NOMO-1 treated with dmso at 0.1 percent for 144 hours (cell line): ENCODE results near the gene TLR7.

Experiments
- DNase-seq: peaks from one replicate; lab custom pipeline; 2025; ENCODE audit not compliant: unreplicated experiment; lab: John Stamatoyannopoulos, UW

The TLR7 gene

DNA sequence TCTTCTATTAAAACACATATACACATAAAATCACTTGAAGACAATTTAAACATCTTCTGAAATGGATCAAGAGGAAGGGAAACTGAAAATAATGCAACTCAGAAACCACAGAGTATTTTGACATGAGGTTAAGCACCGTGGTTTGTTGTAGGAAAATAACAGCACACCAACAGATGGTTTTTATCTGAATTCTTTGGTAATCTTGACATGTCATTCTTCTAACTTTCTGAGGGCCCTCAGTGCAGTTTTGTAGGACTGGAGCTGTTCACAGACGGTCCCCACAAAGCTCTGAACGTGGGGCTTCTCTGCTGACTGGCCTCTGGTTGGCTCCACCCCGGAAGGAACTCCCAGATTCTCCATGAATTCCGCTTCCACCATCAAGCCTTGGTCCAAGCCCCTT is 23.6 kb downstream of the TLR7 start:
- DNase-seq, result peak; percentile 84

DNA sequence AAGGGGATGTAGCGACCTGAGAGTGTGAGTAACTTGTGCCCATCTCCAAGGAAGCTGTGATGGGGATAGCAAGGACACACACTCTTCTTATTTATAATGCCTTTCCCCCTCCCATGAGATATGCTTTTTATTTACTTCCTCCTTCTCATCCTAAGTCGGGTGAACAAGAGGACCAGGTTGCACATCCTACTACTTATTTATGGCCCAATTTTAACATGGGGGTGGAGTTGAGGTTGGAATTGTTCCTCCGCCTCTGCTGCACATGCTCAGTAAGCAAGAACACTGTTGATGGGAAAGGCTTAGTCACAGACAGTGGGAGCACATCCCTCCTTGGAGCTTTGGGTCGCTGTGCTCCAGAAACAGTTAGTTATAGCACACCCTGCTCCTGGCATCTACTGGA is 24.3 kb downstream of the TLR7 start:
- DNase-seq, result peak; percentile 79

DNA sequence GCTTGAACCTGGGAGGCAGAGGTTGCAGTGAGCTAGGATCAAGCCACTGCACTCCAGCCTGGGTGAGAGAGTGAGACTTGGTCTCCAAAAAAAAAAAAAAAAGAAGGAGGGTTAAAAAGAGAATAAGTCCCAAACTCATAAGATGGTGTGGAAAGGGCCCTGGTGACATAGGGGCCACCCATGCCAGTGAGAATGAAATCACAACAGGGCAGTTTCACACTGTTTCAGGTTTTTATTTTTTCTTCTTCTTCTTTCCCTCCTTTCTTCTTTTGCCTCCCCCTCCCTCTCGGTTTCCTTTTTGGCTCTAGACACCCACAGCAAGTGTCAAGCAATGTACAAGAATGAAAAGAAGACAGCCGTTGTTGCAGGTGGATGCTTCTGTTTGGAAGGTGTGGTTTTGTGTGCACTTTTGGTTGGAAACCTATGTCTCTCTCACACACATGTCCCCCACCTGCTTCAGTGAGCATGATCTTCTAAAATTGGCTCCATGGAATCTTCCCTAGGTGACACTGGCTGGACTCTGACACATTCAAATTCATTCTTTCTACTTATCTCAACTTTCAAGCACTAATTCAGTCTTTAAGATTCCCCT is 25.1 kb downstream of the TLR7 start:
- no peak for DNase-seq

DNA sequence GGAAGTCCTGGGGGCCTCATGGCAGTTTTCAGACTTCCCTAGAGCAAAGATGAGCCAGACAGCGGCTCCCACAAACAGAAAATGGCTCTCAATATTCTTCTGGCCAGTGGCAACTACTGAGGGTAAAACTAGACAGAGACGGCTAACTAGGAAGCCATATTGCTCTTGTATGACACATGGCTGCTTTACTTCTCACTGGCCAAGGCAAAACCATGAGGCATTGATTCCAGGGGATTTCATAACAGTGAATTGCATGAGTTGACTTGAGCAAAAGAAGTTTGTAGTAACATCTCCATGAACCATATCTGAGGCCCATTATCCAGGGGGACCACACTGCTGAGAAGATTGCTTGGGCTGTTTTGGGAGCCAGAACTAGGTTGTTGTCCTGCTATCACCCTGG is 25.8 kb downstream of the TLR7 start:
- DNase-seq, result no peak

DNA sequence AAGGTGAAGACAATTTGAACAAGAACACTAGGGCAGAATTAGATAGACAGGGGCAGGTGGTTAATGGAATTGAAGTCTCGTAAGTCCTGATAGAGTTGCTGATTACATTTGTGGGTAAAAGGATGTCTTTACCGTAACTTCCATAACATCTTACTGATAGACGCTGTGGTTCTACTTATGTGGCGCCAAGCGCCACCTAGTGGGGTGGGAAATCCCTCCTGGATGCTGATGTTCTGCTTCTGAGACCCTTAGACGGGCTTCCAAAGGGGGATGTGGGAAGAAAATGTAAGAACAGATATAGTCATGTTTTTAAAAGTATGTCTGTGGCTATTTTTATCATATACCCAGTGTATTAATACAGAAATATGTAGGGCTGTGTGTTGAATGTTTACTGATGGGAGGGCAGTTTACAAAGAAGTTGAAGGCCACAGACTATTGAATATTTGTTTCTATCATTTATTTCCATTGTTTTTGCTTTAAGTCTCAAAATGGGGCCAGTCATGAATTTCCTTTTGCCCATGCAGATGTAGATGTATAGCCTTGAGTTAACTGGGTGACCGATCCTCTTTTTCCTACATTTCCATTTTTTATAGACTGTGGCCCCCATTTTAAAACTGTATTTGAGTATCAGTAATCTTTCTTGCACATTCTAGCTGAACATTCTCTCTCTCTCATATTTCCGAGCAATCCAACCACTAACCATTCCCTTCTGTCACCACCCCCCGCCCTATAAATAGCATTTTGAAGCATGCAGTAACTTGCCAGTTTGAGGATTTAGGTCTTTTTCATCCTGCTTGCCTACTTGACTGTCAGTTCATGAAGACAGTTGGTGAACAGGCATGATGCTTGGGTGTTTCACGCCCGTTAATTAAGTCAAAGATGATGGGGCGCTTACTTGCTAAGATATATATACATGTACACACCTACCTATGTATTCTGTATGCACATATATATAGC is 27.5 kb downstream of the TLR7 start:
- no peak for DNase-seq

DNA sequence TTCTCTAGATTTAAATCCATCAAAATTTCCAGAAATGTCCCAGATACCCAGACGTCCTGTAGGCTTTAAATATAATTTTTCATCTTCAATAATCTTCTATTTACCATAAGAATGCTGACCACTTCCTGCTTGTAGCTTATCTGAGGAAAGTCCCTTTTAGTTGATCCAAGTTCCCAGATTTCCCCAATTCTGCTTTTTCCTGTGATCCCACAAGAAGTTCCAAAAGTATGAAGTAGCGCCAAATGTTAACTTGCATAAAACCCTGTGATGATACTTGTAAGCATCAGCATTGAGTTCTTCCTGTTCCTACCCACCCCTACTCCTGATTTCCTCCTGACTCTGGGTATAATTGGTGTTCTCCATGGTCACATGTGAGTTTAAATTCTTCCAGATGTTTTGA is 29.0 kb downstream of the TLR7 start:
- no peak for DNase-seq

DNA sequence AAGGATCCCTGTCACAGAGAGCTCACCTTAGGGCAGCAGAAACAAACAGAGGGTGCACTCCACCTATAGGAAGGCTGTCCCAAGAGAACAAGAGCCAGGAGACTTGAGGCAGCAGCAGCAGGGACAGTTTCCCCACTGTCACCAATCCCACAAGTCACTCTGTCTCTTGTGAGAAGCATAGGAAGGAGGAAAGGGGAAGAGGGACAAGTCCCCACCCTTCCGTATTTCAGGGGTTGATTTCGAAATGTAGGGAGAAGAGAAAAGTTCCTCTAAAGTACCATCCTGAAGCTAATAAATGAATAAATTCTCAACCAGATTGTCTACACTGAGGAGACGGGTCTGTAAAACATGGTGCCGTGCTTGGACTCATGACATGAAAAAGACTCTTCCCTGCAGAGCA is 30.1 kb downstream of the TLR7 start:
- no peak for DNase-seq

DNA sequence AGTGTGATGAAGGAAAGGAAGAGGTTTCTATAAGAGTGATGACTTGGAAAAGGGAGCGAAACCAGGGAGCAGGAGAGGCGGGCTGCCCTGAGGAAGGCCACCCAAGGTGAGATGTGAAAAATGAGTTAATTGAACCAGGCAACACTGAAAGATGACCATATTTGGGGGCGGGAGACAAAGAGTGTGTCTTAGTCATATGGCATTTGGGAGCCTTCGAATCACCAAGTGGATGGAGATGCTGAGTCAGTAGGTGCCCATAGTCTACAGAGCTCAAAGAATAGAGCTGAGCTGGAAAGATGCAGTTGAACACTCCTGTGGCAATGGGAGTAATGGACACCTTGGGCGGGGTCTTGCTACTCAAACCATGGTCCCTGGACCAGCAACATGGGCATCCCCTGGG is 31.2 kb downstream of the TLR7 start:
- no peak for DNase-seq

DNA sequence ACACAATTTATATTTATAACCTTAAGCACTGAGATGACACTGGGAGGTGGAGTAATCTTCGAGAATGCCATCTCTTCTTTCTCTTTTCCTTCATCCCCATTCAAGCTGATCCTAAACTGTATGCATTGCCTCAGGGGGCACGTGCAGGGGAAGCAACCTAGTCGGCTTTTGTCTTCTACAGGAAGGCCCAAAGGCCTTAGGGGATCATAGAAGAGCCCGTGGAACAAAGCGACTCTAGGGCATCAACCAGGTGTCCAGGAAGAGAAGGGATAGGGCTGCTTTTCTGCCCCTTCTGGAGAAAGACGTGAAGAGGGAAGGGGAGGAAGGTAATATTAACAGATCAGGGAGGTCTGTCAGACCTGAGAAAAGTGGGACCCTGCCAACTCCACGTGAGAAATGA is 32.6 kb downstream of the TLR7 start:
- no peak for DNase-seq

DNA sequence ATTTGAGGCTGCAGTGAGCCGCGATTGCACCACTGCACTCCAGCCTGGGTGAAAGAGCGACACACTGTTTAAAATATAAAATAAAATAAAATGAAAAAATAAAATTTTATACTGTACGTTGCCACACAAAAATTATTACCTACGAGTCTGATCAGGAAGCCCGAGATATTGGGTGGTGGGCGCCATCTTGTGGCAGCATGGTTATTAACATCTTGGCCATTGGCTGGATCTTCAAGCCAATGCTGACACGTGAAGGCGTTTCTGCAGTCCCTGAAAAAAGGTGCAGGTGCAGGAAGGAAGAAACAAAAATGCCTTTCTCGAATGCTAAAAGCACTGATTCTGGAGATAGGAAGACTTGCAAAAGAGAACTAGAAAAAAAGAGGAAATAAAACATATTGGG is 34.6 kb downstream of the TLR7 start:
- peak; percentile 41 for DNase-seq

DNA sequence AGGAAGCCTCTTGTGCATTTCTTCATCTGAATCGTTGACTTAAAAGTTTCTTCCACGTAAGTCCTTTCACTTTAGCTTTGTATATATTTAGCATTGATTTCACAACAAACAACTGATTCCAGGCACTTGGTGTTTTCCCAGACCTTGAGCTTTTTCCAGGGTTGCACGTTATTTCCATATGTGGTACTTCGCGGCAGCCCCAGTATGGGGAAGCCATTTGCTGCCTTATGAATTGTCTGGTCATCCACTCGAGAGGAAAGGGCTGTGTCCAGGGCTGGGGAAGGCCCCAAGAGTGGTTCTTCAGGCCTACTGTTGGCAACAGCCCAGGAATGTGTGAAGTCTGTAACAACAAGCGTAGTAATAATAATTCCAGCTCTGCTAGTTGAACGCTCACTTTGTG is 36.8 kb downstream of the TLR7 start:
- no peak for DNase-seq

DNA sequence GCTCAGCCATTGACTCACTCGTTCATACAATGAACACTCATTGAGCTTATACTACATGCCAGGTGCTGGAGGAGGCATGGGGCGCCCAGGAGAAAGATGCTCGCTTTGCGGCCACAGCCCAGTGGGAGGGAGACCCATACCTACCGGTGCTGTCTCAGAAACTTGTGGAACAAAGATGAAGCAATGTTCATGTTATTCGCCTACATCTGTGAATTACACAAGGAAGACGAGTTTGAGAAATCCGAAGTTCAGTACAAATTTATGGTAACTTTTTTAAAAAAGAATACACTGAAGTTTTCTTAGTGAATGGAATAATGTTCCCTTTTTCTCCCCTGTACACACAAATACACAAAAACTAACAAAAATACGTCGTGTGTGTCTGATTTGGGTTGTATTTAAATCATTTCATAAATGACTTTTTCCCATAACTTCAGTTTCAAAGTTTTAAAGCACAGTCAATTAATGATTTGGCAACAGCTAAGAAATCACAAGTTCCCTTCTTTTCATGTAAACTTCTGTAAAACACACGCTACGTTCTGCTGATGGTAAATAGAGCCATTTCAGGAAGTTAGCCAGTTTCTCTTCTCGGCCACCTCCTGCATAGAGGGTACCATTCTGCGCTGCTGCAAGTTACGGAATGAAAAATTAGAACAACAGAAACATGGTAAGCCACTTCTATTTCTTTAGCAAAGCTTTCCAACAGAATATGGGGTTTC is 39.3 kb downstream of the TLR7 start, which contains the start of gene TLR8:
Gene TLR8 (plus strand): TSS at position 575 of the 716 bp plus-strand sequence. CDS start 87 bp downstream, at position 662.
- peak; percentile 71 for DNase-seq

DNA sequence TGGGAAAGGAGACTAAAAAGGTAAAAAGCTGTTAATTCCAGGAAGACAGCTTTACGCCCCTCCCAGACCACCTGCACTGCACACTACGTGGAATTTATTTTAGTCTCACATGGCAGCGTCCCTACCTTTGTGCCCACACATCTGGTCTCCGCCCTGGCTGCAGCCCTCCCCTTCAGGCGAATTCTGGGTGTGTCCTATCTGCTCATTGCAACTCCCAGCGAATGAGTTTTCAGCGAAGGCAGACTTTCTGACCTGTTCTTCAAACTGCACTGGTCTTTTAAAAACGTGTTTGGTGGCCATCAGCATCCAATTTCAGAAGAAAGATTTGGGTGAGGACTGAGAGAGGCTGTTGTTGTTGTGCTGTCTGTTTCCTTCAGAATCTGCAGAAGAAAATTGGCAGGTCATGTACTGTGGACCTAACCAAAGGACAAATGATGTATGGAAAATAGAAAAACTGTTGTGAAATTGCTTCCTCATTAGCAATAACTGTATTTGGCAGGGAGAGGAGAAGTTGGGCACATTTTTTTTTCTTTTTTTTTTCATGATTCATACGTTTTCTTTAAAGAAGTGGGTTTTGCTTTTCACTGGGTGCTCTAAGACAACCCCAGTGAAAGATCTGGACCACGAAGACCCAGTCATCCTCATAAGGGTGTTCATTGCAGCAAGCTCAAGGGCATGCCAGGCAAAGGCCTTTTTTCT is 43.7 kb downstream of the TLR7 start:
- DNase-seq, result peak; percentile 68

DNA sequence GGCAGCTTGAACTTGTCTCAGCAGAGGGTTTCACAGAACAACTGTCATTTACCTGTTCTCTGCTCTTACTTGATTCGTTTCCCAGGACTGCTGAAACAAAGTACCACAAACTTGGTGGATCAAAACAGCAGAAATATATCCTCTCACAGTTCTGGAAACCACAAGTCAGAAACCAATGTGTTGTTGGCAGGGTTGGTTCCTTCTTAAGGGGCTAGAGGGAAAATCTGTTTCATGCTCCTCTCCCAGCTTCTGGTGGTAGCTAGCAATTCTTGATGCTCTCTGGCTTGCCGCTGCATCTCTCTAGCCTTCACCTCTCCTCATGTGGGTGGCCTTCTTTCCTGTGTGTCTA is 44.2 kb downstream of the TLR7 start:
- DNase-seq, result no peak

DNA sequence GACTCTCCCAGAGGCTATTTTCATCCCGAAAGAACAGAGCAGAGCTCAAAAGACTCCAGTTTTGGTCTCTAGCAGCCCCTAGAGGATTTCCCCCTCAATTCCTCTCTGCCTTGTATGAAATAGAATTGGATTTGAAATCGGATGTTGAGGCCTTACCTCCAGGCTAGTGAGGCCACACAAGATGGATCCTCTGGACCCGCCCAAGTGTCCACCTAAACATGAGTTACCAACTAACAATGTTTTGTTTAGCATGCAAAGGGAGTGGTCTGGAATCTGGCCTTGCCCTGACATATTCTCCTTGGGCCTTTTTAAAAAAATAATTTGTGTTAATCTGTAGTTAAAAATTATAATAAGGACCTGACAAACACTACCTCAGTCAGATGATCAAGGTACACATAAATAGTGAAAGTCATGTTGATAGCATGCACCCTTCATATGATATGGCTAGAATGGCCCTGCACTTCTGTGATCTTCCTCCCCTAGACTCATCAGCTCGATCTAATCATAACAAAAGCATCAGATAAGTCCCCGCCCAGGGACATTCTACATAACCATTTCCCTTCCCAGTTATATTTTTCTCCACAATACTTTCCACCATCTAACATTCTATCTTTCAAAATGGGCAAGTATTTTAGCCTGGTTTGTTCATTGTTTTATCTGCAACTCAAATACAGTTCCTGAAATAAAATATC is 46.1 kb downstream of the TLR7 start:
- no peak for DNase-seq

DNA sequence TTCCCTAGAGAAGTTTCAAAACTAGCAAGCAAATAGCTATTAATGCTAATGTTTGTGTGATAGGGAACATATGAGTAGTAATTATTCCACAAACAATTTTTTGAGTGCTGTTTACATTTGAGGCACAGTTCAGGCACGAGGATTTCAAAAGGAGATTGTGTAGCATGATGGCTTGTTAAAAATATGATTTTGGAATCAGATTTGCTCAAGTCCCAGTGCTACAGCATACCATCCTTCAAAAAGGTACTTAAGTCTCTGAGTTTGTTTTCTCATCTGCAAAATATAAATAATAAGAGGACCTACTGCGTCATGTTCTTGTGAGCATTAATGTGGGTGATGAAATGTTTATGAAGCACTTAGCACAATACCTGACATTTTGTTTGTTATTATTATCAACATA is 50.9 kb downstream of the TLR7 start:
- no peak for DNase-seq

DNA sequence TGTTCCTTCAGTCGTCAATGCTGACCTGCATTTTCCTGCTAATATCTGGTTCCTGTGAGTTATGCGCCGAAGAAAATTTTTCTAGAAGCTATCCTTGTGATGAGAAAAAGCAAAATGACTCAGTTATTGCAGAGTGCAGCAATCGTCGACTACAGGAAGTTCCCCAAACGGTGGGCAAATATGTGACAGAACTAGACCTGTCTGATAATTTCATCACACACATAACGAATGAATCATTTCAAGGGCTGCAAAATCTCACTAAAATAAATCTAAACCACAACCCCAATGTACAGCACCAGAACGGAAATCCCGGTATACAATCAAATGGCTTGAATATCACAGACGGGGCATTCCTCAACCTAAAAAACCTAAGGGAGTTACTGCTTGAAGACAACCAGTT is 52.2 kb downstream of the TLR7 start:
- DNase-seq, result peak; percentile 71

DNA sequence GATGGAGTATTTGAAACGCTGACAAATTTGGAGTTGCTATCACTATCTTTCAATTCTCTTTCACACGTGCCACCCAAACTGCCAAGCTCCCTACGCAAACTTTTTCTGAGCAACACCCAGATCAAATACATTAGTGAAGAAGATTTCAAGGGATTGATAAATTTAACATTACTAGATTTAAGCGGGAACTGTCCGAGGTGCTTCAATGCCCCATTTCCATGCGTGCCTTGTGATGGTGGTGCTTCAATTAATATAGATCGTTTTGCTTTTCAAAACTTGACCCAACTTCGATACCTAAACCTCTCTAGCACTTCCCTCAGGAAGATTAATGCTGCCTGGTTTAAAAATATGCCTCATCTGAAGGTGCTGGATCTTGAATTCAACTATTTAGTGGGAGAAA is 52.7 kb downstream of the TLR7 start:
- no peak for DNase-seq

DNA sequence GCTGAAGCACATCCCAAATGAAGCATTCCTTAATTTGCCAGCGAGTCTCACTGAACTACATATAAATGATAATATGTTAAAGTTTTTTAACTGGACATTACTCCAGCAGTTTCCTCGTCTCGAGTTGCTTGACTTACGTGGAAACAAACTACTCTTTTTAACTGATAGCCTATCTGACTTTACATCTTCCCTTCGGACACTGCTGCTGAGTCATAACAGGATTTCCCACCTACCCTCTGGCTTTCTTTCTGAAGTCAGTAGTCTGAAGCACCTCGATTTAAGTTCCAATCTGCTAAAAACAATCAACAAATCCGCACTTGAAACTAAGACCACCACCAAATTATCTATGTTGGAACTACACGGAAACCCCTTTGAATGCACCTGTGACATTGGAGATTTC is 54.1 kb downstream of the TLR7 start:
- no peak for DNase-seq

DNA sequence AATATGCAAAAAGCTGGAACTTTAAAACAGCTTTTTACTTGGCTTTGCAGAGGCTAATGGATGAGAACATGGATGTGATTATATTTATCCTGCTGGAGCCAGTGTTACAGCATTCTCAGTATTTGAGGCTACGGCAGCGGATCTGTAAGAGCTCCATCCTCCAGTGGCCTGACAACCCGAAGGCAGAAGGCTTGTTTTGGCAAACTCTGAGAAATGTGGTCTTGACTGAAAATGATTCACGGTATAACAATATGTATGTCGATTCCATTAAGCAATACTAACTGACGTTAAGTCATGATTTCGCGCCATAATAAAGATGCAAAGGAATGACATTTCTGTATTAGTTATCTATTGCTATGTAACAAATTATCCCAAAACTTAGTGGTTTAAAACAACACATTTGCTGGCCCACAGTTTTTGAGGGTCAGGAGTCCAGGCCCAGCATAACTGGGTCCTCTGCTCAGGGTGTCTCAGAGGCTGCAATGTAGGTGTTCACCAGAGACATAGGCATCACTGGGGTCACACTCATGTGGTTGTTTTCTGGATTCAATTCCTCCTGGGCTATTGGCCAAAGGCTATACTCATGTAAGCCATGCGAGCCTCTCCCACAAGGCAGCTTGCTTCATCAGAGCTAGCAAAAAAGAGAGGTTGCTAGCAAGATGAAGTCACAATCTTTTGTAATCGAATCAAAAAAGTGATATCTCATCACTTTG is 55.2 kb downstream of the TLR7 start:
- no peak for DNase-seq
